HepG2 (cell line): Measurements from ENCODE around the gene DESI2.

Experiments used
- CHCHD3 ChIP-seq: sonication (generic); formaldehyde crosslinking; IDR thresholded peaks from 2 replicates; pipeline ENCODE4 v1.8.0; 2022; ENCODE audit warnings: mild to moderate bottlenecking, missing genetic modification reagents, moderate library complexity
- CHD2 ChIP-seq: IDR thresholded peaks from 2 replicates; pipeline ENCODE4 v1.6.1; 2011; ENCODE audit warnings: low read depth, low read length, improper control_type of control experiment
- CTCF ChIP-seq: sonication (generic); formaldehyde crosslinking; IDR thresholded peaks from 2 replicates; pipeline ENCODE4 v1.5.0; 2020; ENCODE audit warnings: mild to moderate bottlenecking, missing genetic modification reagents, moderate library complexity
- EP300 ChIP-seq, 3 experiments: sonication (generic) in 1 of 3; formaldehyde crosslinking in 1 of 3; IDR thresholded peaks; 2 replicates each; pipeline versions ENCODE4 v1.5.1 to v1.6.1; 2011 to 2020; ENCODE audit warnings: low read depth in 2 of 3, low read length in 2 of 3, borderline replicate concordance in 1 of 3, improper control_type of control experiment in 1 of 3, mild to moderate bottlenecking in 1 of 3, missing genetic modification reagents in 1 of 3, moderate library complexity in 1 of 3
- NCOA1 ChIP-seq: sonication (generic); formaldehyde crosslinking; IDR thresholded peaks from 2 replicates; pipeline ENCODE4 v1.9.0; 2021; ENCODE audit warnings: missing genetic modification reagents
- YEATS2 ChIP-seq: sonication (generic); formaldehyde crosslinking; IDR thresholded peaks from 2 replicates; pipeline ENCODE4 v1.4.0; 2020; ENCODE audit warnings: missing genetic modification reagents, borderline replicate concordance
- ZNF274 ChIP-seq: sonication (generic); formaldehyde crosslinking; IDR thresholded peaks from 2 replicates; pipeline ENCODE4 v1.5.1; 2020; ENCODE audit warnings: mild to moderate bottlenecking, missing genetic modification reagents
- ZNF558 ChIP-seq: sonication (generic); formaldehyde crosslinking; IDR thresholded peaks from 2 replicates; pipeline ENCODE4 v1.9.0; 2022; ENCODE audit warnings: mild to moderate bottlenecking, missing genetic modification reagents, borderline replicate concordance
- ZSCAN29 ChIP-seq: sonication (generic); formaldehyde crosslinking; conservative IDR thresholded peaks from 2 replicates; pipeline ENCODE4 v1.4.0; 2020; ENCODE audit warnings: mild to moderate bottlenecking, missing genetic modification reagents

GRCh38 chr1:244730153-244730933 lies 77.4 kb downstream of the DESI2 start:
- no peak for TF ChIP-seq ZSCAN29 (CRISPR knock-in tag)
- TF ChIP-seq CHCHD3 (CRISPR knock-in tag): no peak
- no peak for TF ChIP-seq CTCF (CRISPR knock-in tag)
- no peak for TF ChIP-seq ZNF274 (CRISPR knock-in tag)
- TF ChIP-seq NCOA1 (CRISPR knock-in tag): no peak
- no peak for TF ChIP-seq ZNF558
- TF ChIP-seq YEATS2: no peak
- no peak for TF ChIP-seq CHD2
- no peak for TF ChIP-seq EP300 (IDR thresholded peaks at IDR 0.05; ENCODE audit: low read depth in 2 of 2, low read length in 2 of 2)
- no peak for TF ChIP-seq EP300 (CRISPR knock-in tag; IDR thresholded peaks at IDR 0.05; ENCODE audit: borderline replicate concordance)
